GM10248 (cell line): Measurements from ENCODE around the gene EPHA1.

Experiments used
- CTCF ChIA-PET: fragments of 300-600 bp; sonication (Branson Sonifier 250); formaldehyde crosslinking; extraction: SDS; loops from one replicate; lab custom pipeline; 2021; ENCODE audit warnings: antibody characterized with exemption; lab: Yijun Ruan, JAX
- POLR2A ChIA-PET: fragments of 350-650 bp; sonication (Branson Sonifier 250); formaldehyde crosslinking; extraction: SDS; loops from one replicate; lab custom pipeline; 2020; ENCODE audit warnings: antibody characterized with exemption; lab: Yijun Ruan, JAX
- DNase-seq: peaks from one replicate; pipeline ENCODE4 v3.0.0; 2012; ENCODE audit errors: extremely low spot score
- CTCF ChIP-seq: IDR thresholded peaks from 2 replicates; pipeline ENCODE4 v1.5.1; 2012; ENCODE audit warnings: mild to moderate bottlenecking, low read depth; ENCODE audit errors: extremely low read depth, missing control alignments, control extremely low read depth

The EPHA1 gene

GRCh38 chr7:143447466-143447865 is 38.8 kb upstream of the EPHA1 start:
- CTCF ChIA-PET: interaction anchor here (1.4 kb wide), 1 partner anchor 207 kb away, joined by 7 read pairs; no protein-coding TSS in a partner anchor

GRCh38 chr7:143444785-143445184 is 36.1 kb upstream of the EPHA1 start:
- CTCF ChIA-PET: interaction anchor here (1.2 kb wide), 1 partner anchor 24 kb away, joined by 3 read pairs; no protein-coding TSS in a partner anchor
- DNase-seq: no peak
- no peak for TF ChIP-seq CTCF
- POLR2A ChIA-PET: no interaction called here

More at GRCh38 chr7:143447466-143447865, 38.8 kb upstream of the EPHA1 start:
- TF ChIP-seq CTCF: no peak
- POLR2A ChIA-PET: no interaction called here
- no peak for DNase-seq

- ChIA-PET POLR2A (no interaction called here), CTCF (no interaction called here)
- no peak for TF ChIP-seq CTCF
Observed at GRCh38 chr7:143444063-143444782, 35.6 kb upstream of the EPHA1 start.

GRCh38 chr7:143443153-143443552 is 34.5 kb upstream of the EPHA1 start, which contains the start of gene TAS2R60:
TAS2R60 (plus strand) TSS chr7:143443453; CDS start chr7:143443453, 0 bp downstream.
- ChIA-PET CTCF (no interaction called here), POLR2A (no interaction called here)
- TF ChIP-seq CTCF: no peak
- no peak for DNase-seq

More at GRCh38 chr7:143444063-143444782, 35.6 kb upstream of the EPHA1 start:
- no peak for DNase-seq

- POLR2A ChIA-PET: no interaction called here
- CTCF ChIA-PET: interaction anchor here (1.4 to 1.8 kb wide), 3 partner anchors 8 to 22 kb away, joined by 3 to 5 read pairs (median 4); no protein-coding TSS in a partner anchor
- DNase-seq: no peak
- no peak for TF ChIP-seq CTCF
Observed at GRCh38 chr7:143439866-143440265, 31.2 kb upstream of the EPHA1 start.

GRCh38 chr7:143437578-143437977 is 28.9 kb upstream of the EPHA1 start:
- TF ChIP-seq CTCF: no peak
- CTCF ChIA-PET: interaction anchor here (0.8 kb wide), 1 partner anchor 29 kb away, joined by 3 read pairs; the partner anchor contains the start of gene EPHA1
- POLR2A ChIA-PET: no interaction called here
- no peak for DNase-seq
